GM19099 (cell line): ENCODE results near the gene ALX4.

ENCODE experiments used
- POLR2A ChIP-seq: IDR thresholded peaks from 3 replicates; pipeline ENCODE4 v1.6.1; 2011; ENCODE audit warnings: low read depth; ENCODE audit not compliant: insufficient read length; ENCODE audit errors: extremely low read depth

The ALX4 gene

GRCh38 chr11:44326615-44327475 is 16.9 kb upstream of the ALX4 start:
- TF ChIP-seq POLR2A: no peak

GRCh38 chr11:44325698-44326097 is 15.8 kb upstream of the ALX4 start:
- no peak for TF ChIP-seq POLR2A

- TF ChIP-seq POLR2A: no peak
Measured at GRCh38 chr11:44324749-44325525, 15.0 kb upstream of the ALX4 start.

GRCh38 chr11:44324222-44324621 is 14.3 kb upstream of the ALX4 start:
- TF ChIP-seq POLR2A: no peak

- no peak for TF ChIP-seq POLR2A
Measured at GRCh38 chr11:44322243-44322642, 12.3 kb upstream of the ALX4 start.

GRCh38 chr11:44321059-44321458 is 11.1 kb upstream of the ALX4 start:
- no peak for TF ChIP-seq POLR2A

- no peak for TF ChIP-seq POLR2A
Measured at GRCh38 chr11:44320289-44320973, 10.5 kb upstream of the ALX4 start.

- no peak for TF ChIP-seq POLR2A
Measured at GRCh38 chr11:44319552-44320288, 9.8 kb upstream of the ALX4 start.

GRCh38 chr11:44319170-44319551 is 9.2 kb upstream of the ALX4 start:
- TF ChIP-seq POLR2A: no peak

GRCh38 chr11:44318369-44318768 is 8.4 kb upstream of the ALX4 start:
- no peak for TF ChIP-seq POLR2A

- TF ChIP-seq POLR2A: no peak
Measured at GRCh38 chr11:44316659-44317240, 6.8 kb upstream of the ALX4 start.

GRCh38 chr11:44315947-44316658 is 6.2 kb upstream of the ALX4 start:
- no peak for TF ChIP-seq POLR2A

GRCh38 chr11:44314733-44315132 is 4.8 kb upstream of the ALX4 start:
- no peak for TF ChIP-seq POLR2A
